ENCODE results near the gene PLEKHG4. TPM values are rescaled to one million over a fixed set of nuclear protein-coding genes. Genes with fewer than 3 reads are reported as not detected.

PLEKHG4 gene
- total RNA-seq, 2 donors from 2014 or later = 13.1 to 14.7 TPM

GRCh38 chr16:67247192-67248072 lies 31.9 kb upstream of the PLEKHG4 start, which contains the start of gene FHOD1:
Gene FHOD1, minus strand, starts transcription at chr16:67247481. Its CDS starts 71 bp downstream, at chr16:67247410.
- intact Hi-C loops (cut with DNase I) = no loop called here
- Histone ChIP-seq H3K36me3 (no peaks in the 10 kb centered on the region), H3K9me3 (no peaks in the 10 kb centered on the region), H3K9ac (ENCODE audit: low read depth in 2 of 2, low read length in 2 of 2) (peak within 1 kb of the TSS; percentile 91 to 93), H3K4me3 (peak within 1 kb of the TSS; percentile 59), H3K27ac (peak within 1 kb of the TSS; percentile 77), H3K27me3 (no peaks in the 10 kb centered on the region), H3K4me1 (peaks cover 11% of the 10 kb centered on the region)
- TF ChIP-seq CTCF (IDR thresholded peaks at IDR 0.05) = no peak
- DNase-seq = peak; percentile 99

- Histone ChIP-seq H3K9ac (ENCODE audit: low read depth in 2 of 2, low read length in 2 of 2) (peak overlapping the region; percentile 62 to 93), H3K27ac (no peak overlapping the region), H3K4me3 (peak overlapping the region; percentile 46), H3K36me3 (no peaks in the 10 kb centered on the region), H3K4me1 (peaks cover 9% of the 10 kb centered on the region), H3K9me3 (no peaks in the 10 kb centered on the region), H3K27me3 (no peaks in the 10 kb centered on the region)
- intact Hi-C loops (cut with DNase I) = no loop called here
- DNase-seq = no peak
- TF ChIP-seq CTCF (IDR thresholded peaks at IDR 0.05) = no peak
Observed at GRCh38 chr16:67248073-67248400, 31.3 kb upstream of the PLEKHG4 start.

GRCh38 chr16:67248401-67249177 lies 30.7 kb upstream of the PLEKHG4 start, which contains the start of gene SLC9A5:
Gene SLC9A5, plus strand, starts transcription at chr16:67248979. Its CDS starts 36 bp downstream, at chr16:67249015.
- DNase-seq = no peak
- no peaks in the 10 kb centered on the region for H3K36me3 ChIP-seq
- TF ChIP-seq CTCF (IDR thresholded peaks at IDR 0.05) = no peak
- no peaks in the 10 kb centered on the region for H3K9me3 ChIP-seq
- no peak within 1 kb of the TSS for H3K27ac ChIP-seq
- H3K9ac ChIP-seq (ENCODE audit: low read depth in 2 of 2, low read length in 2 of 2) = peak within 1 kb of the TSS; percentile 62 to 93
- intact Hi-C loops (cut with DNase I) = no loop called here
- peak within 1 kb of the TSS; percentile 46 for H3K4me3 ChIP-seq
- no peaks in the 10 kb centered on the region for H3K27me3 ChIP-seq
- H3K4me1 ChIP-seq = peaks cover 9% of the 10 kb centered on the region

DNA sequence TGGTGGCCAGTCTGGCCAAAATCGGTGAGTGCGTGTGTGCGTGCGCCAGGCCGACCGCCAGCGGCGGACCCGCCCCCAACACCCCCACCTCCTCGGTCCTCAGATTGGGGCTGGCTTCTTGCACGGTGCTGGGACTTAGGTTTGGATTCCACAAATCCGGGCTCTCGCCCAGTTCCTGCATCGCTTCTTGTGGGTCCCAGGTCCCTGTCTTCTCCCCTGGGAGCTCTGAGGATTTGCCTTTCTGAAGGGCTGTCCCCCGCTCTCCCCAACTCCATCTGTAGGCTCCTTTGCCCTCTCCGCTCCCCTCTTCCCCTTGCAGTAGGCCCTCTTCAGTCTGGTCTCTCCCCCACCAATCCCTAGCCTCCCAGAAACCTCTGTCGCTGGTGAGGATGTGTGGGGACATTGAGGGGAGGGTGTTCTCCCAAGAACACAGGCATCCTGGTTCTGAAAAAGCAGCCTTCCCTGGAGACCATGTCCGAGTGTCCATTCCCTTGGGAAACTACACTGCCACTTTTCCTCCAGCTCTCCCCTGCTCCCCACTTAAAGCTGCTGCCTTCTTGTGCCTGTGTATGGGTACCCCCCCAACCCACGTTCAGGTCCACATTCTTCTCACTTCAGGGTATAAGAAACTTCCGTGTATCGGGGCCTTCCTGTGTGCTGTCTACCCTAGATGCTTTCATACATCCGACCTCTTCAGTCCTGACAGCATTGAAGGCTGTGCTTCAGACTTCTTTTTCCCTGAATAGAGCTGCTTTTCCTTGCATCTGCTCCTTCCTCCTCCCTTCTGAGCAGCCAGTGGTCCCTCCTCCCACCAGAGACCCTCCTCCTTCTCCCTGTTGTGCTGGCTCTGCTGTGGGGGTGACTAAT lies 29.9 kb upstream of the PLEKHG4 start:
- Histone ChIP-seq H3K27ac (no peak overlapping the region), H3K4me3 (peak overlapping the region; percentile 46), H3K27me3 (no peaks in the 10 kb centered on the region), H3K9ac (ENCODE audit: low read depth in 2 of 2, low read length in 2 of 2) (peak overlapping the region in 1 of 2 donors; percentile 8), H3K9me3 (no peaks in the 10 kb centered on the region), H3K4me1 (peaks cover 9% of the 10 kb centered on the region), H3K36me3 (no peaks in the 10 kb centered on the region)
- no peak for TF ChIP-seq CTCF (IDR thresholded peaks at IDR 0.05)
- intact Hi-C loops (cut with DNase I) = no loop called here
- DNase-seq = no peak

DNA sequence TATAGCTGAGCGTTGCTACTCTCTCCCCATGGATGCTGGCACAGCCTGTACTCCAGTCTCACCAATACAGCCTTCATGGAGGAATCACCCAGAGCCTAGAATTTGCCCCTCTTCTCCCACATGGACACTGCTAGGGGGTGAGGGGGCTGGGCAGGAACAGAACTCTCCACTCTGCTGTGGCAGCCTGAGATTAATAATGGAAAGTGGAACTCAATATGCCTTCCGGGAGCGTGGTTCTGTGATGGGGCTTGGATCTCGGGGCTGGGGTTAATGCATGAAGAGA lies 29.3 kb upstream of the PLEKHG4 start:
- Histone ChIP-seq H3K9me3 (no peaks in the 10 kb centered on the region), H3K4me3 (no peak overlapping the region), H3K9ac (ENCODE audit: low read depth in 2 of 2, low read length in 2 of 2) (no peak overlapping the region), H3K4me1 (peaks cover 9% of the 10 kb centered on the region), H3K27ac (no peak overlapping the region), H3K36me3 (no peaks in the 10 kb centered on the region), H3K27me3 (no peaks in the 10 kb centered on the region)
- intact Hi-C loops (cut with DNase I) = no loop called here
- TF ChIP-seq CTCF (IDR thresholded peaks at IDR 0.05) = no peak
- no peak for DNase-seq

Data from colonic mucosa (tissue), 4 donors.